Tibial nerve (tissue), 4 donors: ENCODE measurements around the gene TRIM28. TPM values are rescaled to one million over a fixed set of nuclear protein-coding genes. Genes with fewer than 3 reads are reported as not detected.
A peak's percentile ranks its signal among the peaks of the same experiment; 100 is the strongest.

Experiments used
- DNase-seq, 2 donors: peaks; one replicate each; pipeline ENCODE4 v3.0.0-alpha.2; 2019; ENCODE audit warnings: low spot score in 2 of 2
- H3K27ac ChIP-seq, 4 donors: fragments of 200-600 bp; sonication (generic) in 3 of 4; one replicate each; pipeline ENCODE4 v1.5.1; 2017 to 2019; ENCODE audit warnings: mild to moderate bottlenecking in 1 of 4
- H3K27me3 ChIP-seq, 2 donors: fragments of 200-600 bp; sonication (generic) in 1 of 2; one replicate each; pipeline versions ENCODE4 v1.5.1 to v1.6.0; 2017 to 2019
- H3K36me3 ChIP-seq, 3 donors: fragments of 200-600 bp; sonication (generic); one replicate each; pipeline ENCODE4 v1.5.1; 2018 to 2019
- H3K4me1 ChIP-seq, 4 donors: fragments of 200-600 bp; sonication (generic) in 3 of 4; one replicate each; pipeline ENCODE4 v1.5.1; 2017 to 2019
- H3K4me3 ChIP-seq, 4 donors: fragments of 200-600 bp; sonication (generic) in 3 of 4; one replicate each; pipeline ENCODE4 v1.5.1; 2017 to 2019; ENCODE audit warnings: mild to moderate bottlenecking in 1 of 4, moderate library complexity in 1 of 4
- H3K9me3 ChIP-seq, 4 donors: fragments of 200-600 bp; sonication (generic) in 3 of 4; one replicate each; pipeline ENCODE4 v1.5.1; 2017 to 2019
- EP300 ChIP-seq, 2 donors: sonication (generic); formaldehyde crosslinking; IDR thresholded peaks; one replicate each; pipeline ENCODE4 v1.6.1; 2017; ENCODE audit warnings: antibody characterized with exemption in 2 of 2, mild to moderate bottlenecking in 1 of 2
- POLR2A ChIP-seq, 2 donors: fragments of 450-650 bp; IDR thresholded peaks; one replicate each; pipeline ENCODE4 v1.6.1; 2017; ENCODE audit warnings: antibody characterized with exemption in 2 of 2, mild to moderate bottlenecking in 2 of 2, moderate library complexity in 2 of 2
- WGBS, 2 donors: methylation state at CpG; one replicate each; pipeline ENCODE4 v1.1.5; 2018; 5-methylcytosine and 5-hydroxymethylcytosine counted together
- total RNA-seq, 4 donors: library from RNA; depleted of rRNA; stranded (reverse); fragments of >200 nt; gene quantifications; one replicate each; pipeline ENCODE4 v1.1.0, GENCODE V29; 2016
- TF ChIP-seq, protein P1 (sequence below), 5 experiments: fragments of 200-600 bp in 3 of 5; fragments of 450-650 bp in 2 of 5; sonication (generic) in 3 of 5; IDR thresholded peaks; one replicate each; pipeline ENCODE4 v1.5.1; 2016 to 2019; ENCODE audit warnings: antibody characterized with exemption in 5 of 5, mild to moderate bottlenecking in 3 of 5, moderate library complexity in 2 of 5

TRIM28 gene
- total RNA-seq, 4 donors from 2014 or later: 136 to 299 (median 159) TPM

DNA sequence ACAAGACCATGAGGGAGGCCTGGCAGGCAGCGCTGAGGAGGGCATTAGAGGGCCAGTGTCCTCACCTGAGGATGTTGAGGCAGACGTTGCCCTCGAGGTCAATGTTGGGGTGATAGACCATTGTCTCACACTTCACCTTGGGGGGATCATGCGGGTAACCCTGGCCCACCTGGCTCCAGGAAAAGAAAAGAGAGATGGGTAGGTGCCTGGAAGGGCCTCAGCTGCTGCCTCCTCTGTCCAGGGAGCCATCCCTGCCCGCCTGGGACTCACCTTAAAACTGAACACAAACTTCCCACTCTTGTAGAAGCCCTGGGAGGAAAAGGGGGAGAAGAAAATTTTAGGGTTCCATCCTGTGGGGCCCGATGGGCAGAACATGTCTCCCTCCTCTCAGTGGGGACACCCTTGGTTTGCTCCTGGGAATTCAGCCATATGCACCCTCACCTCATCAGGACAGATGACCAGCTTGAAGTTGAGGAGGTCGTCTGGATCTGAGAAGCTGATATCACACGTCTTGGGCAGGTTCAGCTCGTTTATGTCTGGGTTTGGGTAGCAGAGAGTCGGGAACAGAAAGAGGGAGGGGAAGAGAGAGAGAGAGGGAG, 12.9 kb downstream of the TRIM28 start:
- Histone ChIP-seq H3K36me3 (peaks cover 0 to 34% (median under 1%) of the 10 kb centered on the region in 3 donors), H3K27me3 (peaks cover 0 to 7% of the 10 kb centered on the region in 2 donors), H3K4me3 (peak overlapping the region; percentile 57 to 94 (median 92)), H3K27ac (peak overlapping the region; percentile 97 to 100 (median 100)), H3K4me1 (peaks cover 5 to 68% (median 45%) of the 10 kb centered on the region in 4 donors), H3K9me3 (no peaks in the 10 kb centered on the region)
- 61 to 62% methylated on average over 10 of the region's 10 CpGs for WGBS, 2 donors
- no peak for DNase-seq
- TF ChIP-seq, protein P1, sequence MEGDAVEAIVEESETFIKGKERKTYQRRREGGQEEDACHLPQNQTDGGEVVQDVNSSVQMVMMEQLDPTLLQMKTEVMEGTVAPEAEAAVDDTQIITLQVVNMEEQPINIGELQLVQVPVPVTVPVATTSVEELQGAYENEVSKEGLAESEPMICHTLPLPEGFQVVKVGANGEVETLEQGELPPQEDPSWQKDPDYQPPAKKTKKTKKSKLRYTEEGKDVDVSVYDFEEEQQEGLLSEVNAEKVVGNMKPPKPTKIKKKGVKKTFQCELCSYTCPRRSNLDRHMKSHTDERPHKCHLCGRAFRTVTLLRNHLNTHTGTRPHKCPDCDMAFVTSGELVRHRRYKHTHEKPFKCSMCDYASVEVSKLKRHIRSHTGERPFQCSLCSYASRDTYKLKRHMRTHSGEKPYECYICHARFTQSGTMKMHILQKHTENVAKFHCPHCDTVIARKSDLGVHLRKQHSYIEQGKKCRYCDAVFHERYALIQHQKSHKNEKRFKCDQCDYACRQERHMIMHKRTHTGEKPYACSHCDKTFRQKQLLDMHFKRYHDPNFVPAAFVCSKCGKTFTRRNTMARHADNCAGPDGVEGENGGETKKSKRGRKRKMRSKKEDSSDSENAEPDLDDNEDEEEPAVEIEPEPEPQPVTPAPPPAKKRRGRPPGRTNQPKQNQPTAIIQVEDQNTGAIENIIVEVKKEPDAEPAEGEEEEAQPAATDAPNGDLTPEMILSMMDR (IDR thresholded peaks at IDR 0.05): no peak
- TF ChIP-seq EP300 (IDR thresholded peaks at IDR 0.05): no peak
- TF ChIP-seq POLR2A (IDR thresholded peaks at IDR 0.05): no peak

DNA sequence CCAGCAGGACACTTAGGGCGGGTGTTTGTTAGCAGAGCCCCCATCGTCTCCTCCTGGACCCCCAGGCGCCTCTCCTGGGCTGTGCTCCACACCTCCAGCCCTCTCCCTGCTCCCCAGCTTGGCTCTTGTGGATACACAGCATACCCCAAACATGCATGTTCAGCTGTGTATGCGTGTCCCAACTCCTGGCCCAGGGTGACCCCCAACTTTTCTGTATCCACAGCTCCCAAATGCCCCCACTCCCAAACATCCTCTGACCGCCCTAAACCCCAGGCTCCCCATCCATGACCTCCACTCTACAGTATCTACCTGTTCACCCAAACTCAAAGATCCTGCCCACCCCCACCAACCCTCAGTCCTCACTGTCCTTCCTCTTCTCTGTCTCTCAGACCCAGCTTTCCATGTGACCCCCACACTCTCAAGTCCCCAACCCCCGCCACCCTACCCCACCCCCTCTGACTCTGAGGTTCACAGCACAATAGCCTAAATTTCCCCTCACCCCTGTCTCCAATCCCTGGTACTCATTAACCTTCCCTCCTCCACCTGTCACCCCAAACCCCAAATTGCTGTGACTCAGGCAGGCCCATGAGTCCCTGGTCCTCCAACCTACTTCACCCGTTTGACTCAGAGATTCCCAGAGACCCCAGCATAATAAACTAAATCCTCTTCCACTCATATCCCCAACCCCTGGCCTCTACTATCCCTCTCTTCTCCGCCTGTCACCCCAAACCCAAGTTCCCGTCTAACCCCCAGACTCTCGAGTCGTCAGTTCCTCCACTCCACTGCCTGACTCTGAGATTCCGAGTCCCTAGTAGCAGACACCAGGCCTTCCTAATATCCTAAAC, 13.6 kb downstream of the TRIM28 start:
- Histone ChIP-seq H3K4me3 (peak overlapping the region; percentile 57 to 94 (median 92)), H3K9me3 (no peaks in the 10 kb centered on the region), H3K27ac (peak overlapping the region; percentile 97 to 100 (median 100)), H3K36me3 (peaks cover 0 to 27% (median 0%) of the 10 kb centered on the region in 3 donors), H3K27me3 (peaks cover 0 to 12% of the 10 kb centered on the region in 2 donors), H3K4me1 (peaks cover 5 to 75% (median 52%) of the 10 kb centered on the region in 4 donors)
- WGBS, 2 donors: 31 to 37% methylated on average over 12 of the region's 12 CpGs
- DNase-seq: no peak
- TF ChIP-seq, protein P1 (IDR thresholded peaks at IDR 0.05): no peak

DNA sequence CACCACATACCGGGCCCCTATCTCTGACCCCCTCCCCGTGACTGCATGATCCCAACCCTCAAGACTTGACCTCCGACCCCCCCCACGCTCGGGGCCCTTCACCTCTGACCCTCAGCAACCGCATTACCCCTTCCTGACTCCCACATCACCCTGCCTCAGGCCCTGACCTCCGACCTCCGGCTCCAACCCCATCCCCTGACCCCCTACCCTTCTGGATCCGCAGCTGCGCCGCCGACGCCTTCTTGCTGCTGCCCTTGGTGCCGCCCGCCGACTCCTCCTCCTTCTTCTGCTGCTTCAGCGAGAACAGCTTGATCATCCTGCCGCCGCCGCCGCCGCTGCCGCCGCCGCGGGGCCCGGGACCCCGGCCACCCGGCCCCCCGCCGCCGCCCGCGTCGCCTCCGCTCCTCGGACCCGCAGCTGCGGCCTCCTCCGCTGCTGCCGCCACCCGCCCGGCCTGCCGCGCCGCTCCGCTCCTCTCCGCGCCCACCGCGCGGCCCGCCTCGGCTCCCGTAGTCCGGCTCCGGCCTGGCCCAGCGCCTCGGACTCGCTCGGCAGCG, 14.3 kb downstream of the TRIM28 start, which contains the start of gene UBE2M:
TSS of gene UBE2M (minus strand) at position 546 of the 557 bp plus-strand sequence. CDS start at position 316, 230 bp downstream.
- peak in 1 of 2 donors; percentile 40 for DNase-seq
- 0 to 1% methylated on average over 17 to 31 of the region's 62 CpGs for WGBS, 2 donors

DNA sequence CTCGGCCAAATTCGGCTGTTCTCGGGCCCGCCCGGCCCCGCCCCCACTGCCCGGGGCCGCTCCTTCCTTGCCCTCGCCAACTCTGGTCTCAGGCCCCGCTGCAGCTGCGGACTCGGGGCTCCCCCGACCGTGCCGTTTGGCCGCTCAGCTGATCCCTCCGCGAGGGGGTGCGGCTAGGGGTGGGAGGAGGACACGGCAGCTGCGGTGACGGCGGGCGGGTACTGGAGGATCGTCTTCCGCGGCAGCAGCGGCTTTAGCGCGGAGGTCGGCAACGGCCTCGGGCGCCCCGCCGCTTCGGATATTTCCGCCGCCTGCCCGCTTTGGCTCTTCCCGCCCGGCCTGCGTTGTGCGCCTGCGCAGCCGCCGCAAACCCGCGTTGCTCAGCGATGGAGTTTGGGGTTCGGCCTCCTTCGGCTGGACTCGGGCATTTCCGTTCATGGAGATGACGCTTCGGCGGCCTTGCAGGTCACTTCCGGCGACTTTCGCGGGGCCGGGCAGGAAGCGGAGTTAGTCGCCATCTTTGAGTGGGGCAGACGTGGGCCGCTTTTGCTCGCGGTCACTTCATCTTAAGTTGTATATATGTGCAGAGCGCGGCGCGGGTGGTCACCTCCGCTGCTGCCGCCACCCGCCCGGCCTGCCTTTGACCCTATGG, 14.9 kb downstream of the TRIM28 start:
- 0% methylated on average over 22 to 43 of the region's 76 CpGs for WGBS, 2 donors
- peak overlapping the region; percentile 97 to 100 (median 100) for H3K27ac ChIP-seq
- TF ChIP-seq POLR2A (IDR thresholded peaks at IDR 0.05): peak; percentile 29 to 64
- peak; percentile 84 to 85 for TF ChIP-seq EP300 (IDR thresholded peaks at IDR 0.05)
- TF ChIP-seq, protein P1 (IDR thresholded peaks at IDR 0.05): peak in 2 of 5 experiments; percentile 20 to 28
- H3K27me3 ChIP-seq: peaks cover 0 to 12% of the 10 kb centered on the region in 2 donors
- peaks cover 0 to 14% (median 0%) of the 10 kb centered on the region in 3 donors for H3K36me3 ChIP-seq
- H3K9me3 ChIP-seq: no peaks in the 10 kb centered on the region
- H3K4me3 ChIP-seq: peak overlapping the region; percentile 57 to 93 (median 84)
- DNase-seq: peak; percentile 99
- peaks cover 5 to 76% (median 58%) of the 10 kb centered on the region in 4 donors for H3K4me1 ChIP-seq

More for the DNA sequence above, 14.3 kb downstream of the TRIM28 start, which contains the start of gene UBE2M:
- Histone ChIP-seq H3K27ac (peak within 1 kb of the TSS; percentile 97 to 100 (median 100)), H3K36me3 (peaks cover 0 to 20% (median 0%) of the 10 kb centered on the region in 3 donors), H3K27me3 (peaks cover 0 to 12% of the 10 kb centered on the region in 2 donors), H3K9me3 (no peaks in the 10 kb centered on the region), H3K4me3 (peak within 1 kb of the TSS; percentile 57 to 94 (median 92)), H3K4me1 (peaks cover 5 to 76% (median 59%) of the 10 kb centered on the region in 4 donors)
- TF ChIP-seq POLR2A (IDR thresholded peaks at IDR 0.05) (no peak), EP300 (IDR thresholded peaks at IDR 0.05) (no peak)
- TF ChIP-seq, protein P1 (IDR thresholded peaks at IDR 0.05): no peak
